Measurements from ENCODE around the gene PBX1.
"Not testable (repeated sequence)": the region's sequence is repeated elsewhere in the genome, so short reads cannot be mapped to it uniquely, and the experiment has no call there.

Gene PBX1

GRCh38 chr1:164601399-164602100 is 42.6 kb downstream of the PBX1 start:
- H3K36me3 ChIP-seq: no peaks in the 10 kb centered on the region
- H3K9me3 ChIP-seq: no peaks in the 10 kb centered on the region
- H3K27ac ChIP-seq: no peak overlapping the region
- peaks cover 23% of the 10 kb centered on the region for H3K27me3 ChIP-seq
- no peak for TF ChIP-seq CTCF (IDR thresholded peaks at IDR 0.05)
- H3K4me1 ChIP-seq (ENCODE audit: control insufficient read depth in 1 of 2, insufficient read depth in 1 of 2, low read depth in 1 of 2, low read length in 1 of 2): no peaks in the 10 kb centered on the region
- no peak overlapping the region for H3K4me3 ChIP-seq (ENCODE audit: low read depth in 1 of 2, low read length in 1 of 2)

- no peak for TF ChIP-seq CTCF (IDR thresholded peaks at IDR 0.05)
- H3K36me3 ChIP-seq: no peaks in the 10 kb centered on the region
- no peaks in the 10 kb centered on the region for H3K4me1 ChIP-seq (ENCODE audit: control insufficient read depth in 1 of 2, insufficient read depth in 1 of 2, low read depth in 1 of 2, low read length in 1 of 2)
- H3K9me3 ChIP-seq: no peaks in the 10 kb centered on the region
- peaks cover 23% of the 10 kb centered on the region for H3K27me3 ChIP-seq
- H3K4me3 ChIP-seq (ENCODE audit: low read depth in 1 of 2, low read length in 1 of 2): no peak overlapping the region
- H3K27ac ChIP-seq: no peak overlapping the region
Observed at GRCh38 chr1:164602101-164602422, 43.1 kb downstream of the PBX1 start.

GRCh38 chr1:164602480-164603093 is 43.6 kb downstream of the PBX1 start:
- TF ChIP-seq CTCF (IDR thresholded peaks at IDR 0.05): no peak
- Histone ChIP-seq H3K27me3 (peaks cover 23% of the 10 kb centered on the region), H3K4me3 (ENCODE audit: low read depth in 1 of 2, low read length in 1 of 2) (no peak overlapping the region), H3K9me3 (no peaks in the 10 kb centered on the region), H3K4me1 (ENCODE audit: control insufficient read depth in 1 of 2, insufficient read depth in 1 of 2, low read depth in 1 of 2, low read length in 1 of 2) (no peaks in the 10 kb centered on the region), H3K36me3 (no peaks in the 10 kb centered on the region), H3K27ac (no peak overlapping the region)

DNA sequence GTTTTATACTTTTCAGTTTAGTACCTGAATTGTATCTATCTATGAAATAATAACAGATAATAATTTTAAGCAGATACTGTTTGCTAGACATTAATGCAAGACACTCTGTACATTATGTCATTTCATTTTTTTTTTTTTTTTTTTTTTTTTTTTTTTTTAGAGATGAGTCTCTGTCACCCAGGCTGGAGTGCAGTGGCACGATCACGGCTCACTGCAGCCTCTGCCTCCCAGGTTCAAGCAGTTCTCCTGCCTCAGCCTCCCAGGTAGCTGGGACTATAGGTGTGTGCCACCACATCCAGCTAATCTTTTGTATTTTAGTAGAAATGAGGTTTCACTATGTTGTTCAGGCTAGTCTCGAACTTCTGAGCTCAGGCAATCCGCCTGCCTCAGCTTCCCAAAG is 44.8 kb downstream of the PBX1 start:
- H3K9me3 ChIP-seq; H3K4me1 ChIP-seq (ENCODE audit: control insufficient read depth in 1 of 2, insufficient read depth in 1 of 2, low read depth in 1 of 2, low read length in 1 of 2); H3K27ac ChIP-seq; H3K4me3 ChIP-seq (ENCODE audit: low read depth in 1 of 2, low read length in 1 of 2); H3K36me3 ChIP-seq: not testable (repeated sequence)
- peaks cover 23% of the 10 kb centered on the region for H3K27me3 ChIP-seq

- TF ChIP-seq CTCF (IDR thresholded peaks at IDR 0.05): no peak
- Histone ChIP-seq H3K36me3 (no peaks in the 10 kb centered on the region), H3K27ac (no peak overlapping the region), H3K4me1 (ENCODE audit: control insufficient read depth in 1 of 2, insufficient read depth in 1 of 2, low read depth in 1 of 2, low read length in 1 of 2) (no peaks in the 10 kb centered on the region), H3K9me3 (no peaks in the 10 kb centered on the region), H3K4me3 (ENCODE audit: low read depth in 1 of 2, low read length in 1 of 2) (no peak overlapping the region), H3K27me3 (peaks cover 23% of the 10 kb centered on the region)
Observed at GRCh38 chr1:164604541-164604940, 45.6 kb downstream of the PBX1 start.

GRCh38 chr1:164605254-164606091 is 46.5 kb downstream of the PBX1 start:
- H3K36me3 ChIP-seq: no peaks in the 10 kb centered on the region
- no peak for TF ChIP-seq CTCF (IDR thresholded peaks at IDR 0.05)
- no peaks in the 10 kb centered on the region for H3K4me1 ChIP-seq (ENCODE audit: control insufficient read depth in 1 of 2, insufficient read depth in 1 of 2, low read depth in 1 of 2, low read length in 1 of 2)
- H3K4me3 ChIP-seq (ENCODE audit: low read depth in 1 of 2, low read length in 1 of 2): no peak overlapping the region
- H3K27ac ChIP-seq: no peak overlapping the region
- no peaks in the 10 kb centered on the region for H3K9me3 ChIP-seq
- H3K27me3 ChIP-seq: peaks cover 23% of the 10 kb centered on the region

Data from neutrophil (primary cell).